ENCODE results near the gene AKAP10. TPM values are rescaled to one million over a fixed set of nuclear protein-coding genes. Genes with fewer than 3 reads are reported as not detected.

Gene AKAP10
- total and polyA plus RNA-seq, 10 of the 15 experiments (the other 5 are each of a cell fraction or from before 2014, with no cell fraction given) = 4.3 to 23.7 (median 14.7) TPM

- Histone ChIP-seq H2AFZ (ENCODE audit: control insufficient read depth, low read depth, low read length) (no peak overlapping the region), H3K9ac (ENCODE audit: control insufficient read depth, insufficient read depth, low read length) (no peak overlapping the region), H3K36me3 (ENCODE audit: control insufficient read depth in 2 of 2, insufficient read depth in 2 of 2, low read length in 1 of 2) (peaks cover 15 to 37% of the 10 kb centered on the region in 2 experiments), H3K27me3 (replicated peaks in 1 of 2; ENCODE audit: control insufficient read depth in 2 of 2, insufficient read depth in 2 of 2, low read length in 1 of 2) (no peaks in the 10 kb centered on the region), H4K20me1 (ENCODE audit: control insufficient read depth, insufficient read depth) (no peaks in the 10 kb centered on the region), H3K9me3 (replicated peaks; ENCODE audit: control insufficient read depth, insufficient read depth, low read length) (no peaks in the 10 kb centered on the region), H3K4me2 (ENCODE audit: control insufficient read depth, insufficient read depth) (no peak overlapping the region), H3K4me1 (ENCODE audit: control insufficient read depth, insufficient read depth, low read length) (peaks cover 7% of the 10 kb centered on the region), H3K4me3 (no peak overlapping the region), H3K79me2 (ENCODE audit: control insufficient read depth, insufficient read depth, low read length) (peaks cover 9% of the 10 kb centered on the region), H3K27ac (ENCODE audit: control insufficient read depth, insufficient read depth) (no peak overlapping the region)
- ChIA-PET RAD21 (ENCODE audit: unreplicated experiment) (no interaction called here), POLR2A (no interaction called here), SMC1A (ENCODE audit: uncharacterized antibody, unreplicated experiment) (interaction anchor here (0.6 kb wide), 1 partner anchor 112 kb away, joined by 4 read pairs; no protein-coding TSS in a partner anchor), CTCF (no interaction called here)
- FAIRE-seq (no peak), ATAC-seq (no peak), DNase-seq (ENCODE audit: low read depth, low spot score) (no peak)
- 99% methylated on average over 19 of the region's 20 CpGs for WGBS (ENCODE audit: insufficient coverage, insufficient replicate concordance, low lambda C conversion rate, missing lambda C conversion rate)
- no TSS peak for BruUV-seq (replicated peaks)
- intact Hi-C loops (cut with micrococcal nuclease; ENCODE audit: unreplicated experiment) = no loop called here
- TF ChIP-seq KLF5 (IDR thresholded peaks at IDR 0.05; ENCODE audit: partially characterized antibody) (no peak), RAD51 (IDR thresholded peaks at IDR 0.05) (no peak), HDAC6 (IDR thresholded peaks at IDR 0.05; ENCODE audit: unreplicated experiment) (no peak), NRF1 (conservative IDR thresholded peaks at IDR 0.05; ENCODE audit: low read depth, low read length) (no peak)
- TF ChIP-seq, protein P1, sequence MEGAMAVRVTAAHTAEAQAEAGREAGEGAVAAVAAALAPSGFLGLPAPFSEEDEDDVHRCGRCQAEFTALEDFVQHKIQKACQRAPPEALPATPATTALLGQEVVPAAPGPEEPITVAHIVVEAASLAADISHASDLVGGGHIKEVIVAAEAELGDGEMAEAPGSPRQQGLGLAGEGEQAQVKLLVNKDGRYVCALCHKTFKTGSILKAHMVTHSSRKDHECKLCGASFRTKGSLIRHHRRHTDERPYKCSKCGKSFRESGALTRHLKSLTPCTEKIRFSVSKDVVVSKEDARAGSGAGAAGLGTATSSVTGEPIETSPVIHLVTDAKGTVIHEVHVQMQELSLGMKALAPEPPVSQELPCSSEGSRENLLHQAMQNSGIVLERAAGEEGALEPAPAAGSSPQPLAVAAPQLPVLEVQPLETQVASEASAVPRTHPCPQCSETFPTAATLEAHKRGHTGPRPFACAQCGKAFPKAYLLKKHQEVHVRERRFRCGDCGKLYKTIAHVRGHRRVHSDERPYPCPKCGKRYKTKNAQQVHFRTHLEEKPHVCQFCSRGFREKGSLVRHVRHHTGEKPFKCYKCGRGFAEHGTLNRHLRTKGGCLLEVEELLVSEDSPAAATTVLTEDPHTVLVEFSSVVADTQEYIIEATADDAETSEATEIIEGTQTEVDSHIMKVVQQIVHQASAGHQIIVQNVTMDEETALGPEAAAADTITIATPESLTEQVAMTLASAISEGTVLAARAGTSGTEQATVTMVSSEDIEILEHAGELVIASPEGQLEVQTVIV (IDR thresholded peaks at IDR 0.05; ENCODE audit: borderline replicate concordance, partially characterized antibody) = no peak
- in situ Hi-C loops (cut with MboI) = no loop called here
These were observed 30.7 kb downstream of the AKAP10 start for GRCh38 chr17:19946921-19947320.
